RCC 7860 (cell line): ENCODE data around the gene CD9.

Experiments
- DNase-seq: peaks from one replicate; pipeline ENCODE4 v3.0.0-alpha.2; 2015; ENCODE audit warnings: low spot score
- FAIRE-seq: peaks from 2 replicates; lab custom pipeline; 2012; peaks lifted over from hg19 to GRCh38; lab: Jason Lieb, UNC

CD9 gene

DNA sequence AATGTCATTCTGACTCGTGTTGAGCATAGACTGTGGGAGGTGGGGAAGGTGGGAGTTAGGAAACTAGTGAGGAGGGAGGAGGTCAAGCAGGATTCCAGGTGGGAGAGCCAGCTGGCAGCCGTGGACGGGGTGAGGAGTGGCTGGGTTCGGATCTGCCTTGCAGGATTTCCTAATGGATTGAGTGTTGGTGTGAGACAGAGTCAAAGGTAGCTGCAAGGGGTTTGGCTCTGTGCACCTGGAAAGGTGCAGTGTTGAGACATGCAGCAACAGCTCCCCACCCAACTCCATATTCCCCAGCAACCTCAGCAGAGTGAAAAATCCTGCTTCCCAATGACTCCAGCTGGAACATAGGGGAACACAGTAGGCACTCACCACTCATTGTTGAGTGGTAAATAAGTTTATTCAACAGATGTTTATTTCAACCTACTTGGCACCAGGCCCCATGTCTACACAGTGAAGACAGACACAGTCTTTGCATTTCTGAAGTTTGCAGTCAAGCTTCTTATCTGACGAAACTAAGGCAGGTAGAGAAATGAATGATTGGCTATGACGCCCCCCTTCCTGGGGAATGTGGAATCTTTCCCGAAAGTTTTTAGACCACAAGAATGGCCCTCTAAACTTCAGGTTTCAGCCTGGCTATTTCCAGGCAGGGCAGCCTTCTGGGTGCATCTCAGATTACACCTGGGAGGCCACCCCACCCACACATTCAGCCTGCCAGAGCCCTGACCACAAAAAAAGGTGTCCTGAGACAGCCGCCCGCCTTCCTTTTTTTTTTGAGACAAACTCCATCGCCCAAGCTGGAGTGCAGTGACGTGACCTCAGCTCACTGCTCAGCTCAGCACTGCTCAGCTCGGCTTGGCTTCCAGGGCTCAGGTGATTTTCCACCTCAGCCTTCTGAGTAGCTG lies 72.4 kb downstream of the CD9 start:
- FAIRE-seq (no peak), DNase-seq (no peak)

DNA sequence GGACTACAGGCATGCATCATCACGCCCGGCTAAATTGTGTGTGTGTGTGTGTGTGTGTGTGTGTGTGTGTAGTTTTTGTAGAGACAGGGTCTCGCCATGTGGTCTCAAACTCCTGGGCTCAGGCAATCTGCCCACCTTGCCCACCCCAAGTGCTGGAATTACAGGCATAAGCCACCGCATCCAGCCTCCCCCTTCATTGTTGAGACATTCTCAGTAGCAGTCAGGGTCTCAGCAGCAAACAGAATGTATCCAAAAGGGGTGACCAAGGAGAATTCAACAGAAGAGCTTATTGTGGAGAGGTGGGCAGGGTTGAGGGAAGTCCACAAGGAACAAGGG lies 73.0 kb downstream of the CD9 start:
- FAIRE-seq, result no peak

DNA sequence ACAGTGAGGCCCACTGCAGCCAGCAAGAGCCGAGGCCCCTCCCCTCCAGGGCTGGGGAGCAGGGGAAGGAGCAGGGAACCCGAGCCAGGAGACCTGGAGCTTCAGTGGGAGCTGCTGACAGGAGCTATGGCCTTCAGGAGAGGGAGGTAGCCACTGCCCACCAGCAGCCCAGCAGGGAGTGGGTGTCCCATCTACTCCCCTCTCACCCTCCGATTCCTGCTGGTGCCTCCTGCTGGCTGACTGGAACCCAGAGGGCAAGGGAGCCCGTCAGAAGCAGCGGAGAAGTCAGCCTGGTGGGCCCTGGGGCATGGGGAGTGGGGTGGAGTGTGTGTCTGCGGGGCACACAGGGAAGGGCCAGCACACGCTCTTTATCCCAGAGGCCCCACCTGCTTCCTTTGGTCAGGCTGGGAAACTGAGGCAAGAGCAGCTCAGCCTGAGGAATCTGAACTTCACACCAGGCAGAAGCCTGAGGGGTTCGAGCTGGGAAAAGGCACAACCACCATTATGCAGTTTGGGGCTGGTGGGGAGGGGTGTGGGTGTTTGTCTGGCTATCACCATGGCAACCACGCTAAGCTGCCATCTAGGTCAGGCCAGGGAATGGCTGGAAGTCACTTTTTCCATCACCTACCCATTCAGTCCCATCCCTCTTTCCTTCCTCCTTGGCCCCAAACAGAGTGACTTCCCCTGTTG lies 73.5 kb downstream of the CD9 start:
- FAIRE-seq (no peak), DNase-seq (no peak)

More for the DNA sequence above, 73.0 kb downstream of the CD9 start:
- DNase-seq, result no peak

DNA sequence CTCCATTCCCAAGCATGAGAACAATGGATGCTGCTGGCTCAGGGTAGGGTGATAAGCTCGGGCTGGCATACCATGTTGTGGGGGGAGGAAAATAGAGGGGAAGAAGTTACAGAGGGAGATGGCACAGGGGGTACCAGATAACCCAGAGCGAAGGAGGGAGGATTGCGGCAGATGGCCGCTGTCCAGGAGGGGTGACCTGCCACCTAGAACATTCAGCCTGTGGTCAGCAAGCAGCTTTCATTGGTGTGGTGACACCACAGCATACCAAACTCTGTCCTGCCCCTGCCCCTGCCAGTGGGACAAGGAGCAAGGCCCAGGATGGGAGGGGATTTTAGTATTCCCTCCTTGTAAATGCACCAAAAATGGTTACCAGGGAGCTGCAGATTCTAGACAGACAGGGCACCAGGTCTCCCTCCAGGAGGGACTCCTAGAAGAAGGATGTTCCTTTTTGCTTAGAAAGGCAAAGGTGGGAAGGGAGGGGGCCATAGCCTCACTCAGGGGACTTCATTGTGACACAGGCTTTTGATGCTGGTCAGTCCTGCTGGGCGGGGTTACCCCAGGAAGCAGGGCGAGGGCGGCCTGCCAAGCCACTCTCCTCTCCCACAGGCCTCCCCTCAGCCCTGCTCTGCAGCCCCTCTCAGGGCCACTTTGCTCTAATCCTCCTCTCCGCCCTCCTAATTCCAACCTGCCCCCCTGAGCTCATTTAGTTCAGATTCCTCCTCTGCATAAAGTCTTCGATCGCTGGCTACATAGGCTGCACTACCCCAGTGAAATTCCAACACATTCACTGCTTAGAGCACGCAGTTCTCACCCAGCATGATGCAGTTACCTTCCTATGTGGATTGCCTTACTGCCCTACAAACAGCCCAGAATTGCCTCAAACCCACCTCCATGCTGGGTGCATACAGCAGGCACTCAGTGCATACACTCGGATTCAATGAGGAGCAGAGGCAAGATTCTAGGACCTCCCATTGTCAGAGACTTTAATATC lies 74.3 kb downstream of the CD9 start:
- FAIRE-seq (no peak), DNase-seq (peak; percentile 44)

GRCh38 chr12:6275928-6276887 lies 76.0 kb downstream of the CD9 start:
- FAIRE-seq (no peak), DNase-seq (no peak)

GRCh38 chr12:6276956-6277620 lies 76.9 kb downstream of the CD9 start:
- DNase-seq, result no peak
- no peak for FAIRE-seq

- DNase-seq, result no peak
- FAIRE-seq, result no peak
These were observed 77.8 kb downstream of the CD9 start for GRCh38 chr12:6277982-6278438.

GRCh38 chr12:6278439-6279255 lies 78.4 kb downstream of the CD9 start:
- DNase-seq, result peak; percentile 64
- no peak for FAIRE-seq

- FAIRE-seq, result no peak
- DNase-seq, result no peak
These were observed 79.0 kb downstream of the CD9 start for GRCh38 chr12:6279256-6279628.

GRCh38 chr12:6279631-6280030 lies 79.4 kb downstream of the CD9 start:
- DNase-seq (no peak), FAIRE-seq (no peak)

GRCh38 chr12:6280053-6280469 lies 79.9 kb downstream of the CD9 start:
- DNase-seq, result peak; percentile 78
- peak; percentile 90 for FAIRE-seq

DNA sequence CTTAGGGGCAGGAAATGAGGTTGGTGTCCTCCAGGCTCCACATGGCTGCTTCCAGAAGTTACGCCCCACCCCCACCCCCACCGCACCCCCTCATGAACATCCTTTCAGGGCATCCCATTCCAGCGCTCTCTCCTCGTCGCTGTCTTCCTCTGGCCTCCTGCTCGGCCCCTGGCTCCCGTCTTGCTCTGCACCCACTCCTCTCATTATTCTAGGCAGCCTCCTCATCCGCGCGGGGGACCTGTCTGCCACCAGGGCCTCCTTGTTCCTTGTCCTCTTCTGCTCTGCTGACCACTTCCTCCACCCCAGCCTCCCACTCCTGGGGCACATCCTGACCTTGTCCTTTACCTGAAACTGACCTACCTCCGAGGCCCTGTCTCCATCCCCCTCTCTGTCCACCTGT lies 80.5 kb downstream of the CD9 start:
- DNase-seq (no peak), FAIRE-seq (no peak)

GRCh38 chr12:6281081-6281809 lies 81.0 kb downstream of the CD9 start:
- DNase-seq (no peak), FAIRE-seq (no peak)

- DNase-seq, result no peak
- FAIRE-seq, result no peak
These were observed 82.2 kb downstream of the CD9 start for GRCh38 chr12:6282453-6282840.

DNA sequence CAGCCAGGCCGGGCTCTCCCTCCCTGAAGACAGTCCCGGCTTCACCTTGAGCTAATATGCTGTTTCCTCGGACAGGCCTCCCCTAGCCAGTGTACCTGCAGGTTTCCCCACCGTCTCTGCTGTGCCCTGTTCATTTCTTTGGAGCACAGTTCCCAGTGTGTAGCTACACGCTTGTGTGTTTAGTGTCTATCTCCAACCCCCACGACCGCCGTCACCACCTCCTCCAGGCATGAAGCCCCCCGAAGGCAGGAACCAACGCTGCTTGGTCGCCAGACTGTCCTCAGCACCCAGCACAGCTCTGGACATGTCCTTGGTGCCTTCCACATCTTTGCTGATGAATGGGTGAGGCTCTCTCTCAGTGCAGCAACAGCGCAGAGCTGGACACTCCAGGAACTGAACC lies 84.1 kb downstream of the CD9 start:
- no peak for DNase-seq
- FAIRE-seq, result no peak

DNA sequence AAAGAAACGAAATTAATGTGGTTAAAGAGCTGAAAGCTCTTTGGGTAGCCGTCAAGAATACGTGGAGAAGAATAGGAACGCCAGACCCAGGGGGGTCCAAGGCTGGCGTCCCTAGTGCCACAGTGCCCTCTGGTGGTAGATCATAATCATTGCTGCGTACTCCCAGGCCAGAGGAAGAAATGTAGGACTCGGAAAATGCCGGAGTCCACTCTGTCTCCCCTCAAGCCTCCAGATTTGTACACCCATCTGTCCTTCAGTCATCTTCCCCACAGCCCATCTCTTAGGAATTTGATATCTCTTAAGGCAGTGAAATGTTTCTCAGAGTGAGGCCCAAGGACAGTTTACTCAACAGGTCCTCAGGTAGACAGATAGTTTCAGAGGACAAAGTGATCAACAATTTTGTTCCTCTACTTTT lies 84.9 kb downstream of the CD9 start:
- FAIRE-seq (no peak), DNase-seq (peak; percentile 54)

GRCh38 chr12:6285532-6286306 lies 85.5 kb downstream of the CD9 start:
- no peak for FAIRE-seq
- DNase-seq, result no peak
